GM21447 (cell line): ENCODE data around the gene AKAP13.
"Not testable (repeated sequence)": the region's sequence is repeated elsewhere in the genome, so short reads cannot be mapped to it uniquely, and the experiment has no call there.

ENCODE experiments used
- ATAC-seq: cut with Tn5 transposase; IDR thresholded peaks from one replicate; pipeline ENCODE4 v1.9.1; 2021; ENCODE audit not compliant: unreplicated experiment

The AKAP13 gene

GRCh38 chr15:85430406-85431204 is 50.2 kb downstream of the AKAP13 start:
- peak; percentile 100 for ATAC-seq

DNA sequence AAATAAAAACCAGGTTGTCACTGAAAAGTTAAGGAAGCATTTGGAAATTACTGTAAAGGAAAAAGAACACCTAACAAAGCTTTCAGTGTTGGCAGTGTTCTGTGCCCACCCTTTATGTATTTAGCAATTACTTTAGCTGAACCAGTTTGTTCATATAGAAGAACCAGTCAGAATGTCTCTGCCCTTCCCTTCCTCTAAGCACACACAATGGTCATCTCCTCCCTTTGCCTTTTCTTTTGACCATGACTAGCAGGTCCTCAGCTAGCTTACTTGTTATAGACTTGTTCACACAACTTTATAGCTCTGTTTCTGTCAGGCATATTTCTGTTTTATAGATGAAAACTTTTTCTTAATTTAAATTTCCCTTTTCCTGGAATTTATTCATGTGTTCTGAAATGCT is 59.6 kb downstream of the AKAP13 start:
- no peak for ATAC-seq

GRCh38 chr15:85440451-85440850 is 60.0 kb downstream of the AKAP13 start:
- ATAC-seq = no peak

- ATAC-seq = not testable (repeated sequence)
These were observed 61.5 kb downstream of the AKAP13 start for GRCh38 chr15:85441854-85442253.

DNA sequence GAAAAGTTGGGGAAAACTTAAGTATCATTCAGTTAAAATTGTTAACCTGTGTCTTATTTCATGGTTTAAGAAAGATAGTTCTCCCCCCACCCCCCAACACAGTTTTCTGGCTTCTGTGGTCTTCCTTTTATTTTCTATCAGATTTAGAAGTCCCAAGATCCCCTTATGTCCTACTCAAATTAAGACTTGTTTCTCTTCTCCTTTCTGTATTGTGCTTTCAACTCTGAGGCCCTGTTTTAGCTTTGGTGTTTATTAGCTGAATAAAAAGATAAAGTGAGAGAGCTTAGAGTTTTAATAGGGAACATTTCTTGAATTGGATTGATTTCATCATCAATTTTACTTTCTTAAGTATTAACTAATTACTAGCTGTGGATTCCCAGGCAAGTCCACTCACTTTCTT is 62.6 kb downstream of the AKAP13 start:
- ATAC-seq = peak; percentile 68

GRCh38 chr15:85443593-85444087 is 63.2 kb downstream of the AKAP13 start:
- ATAC-seq = peak; percentile 77

- no peak for ATAC-seq
These were observed 63.8 kb downstream of the AKAP13 start for GRCh38 chr15:85444122-85444745.

DNA sequence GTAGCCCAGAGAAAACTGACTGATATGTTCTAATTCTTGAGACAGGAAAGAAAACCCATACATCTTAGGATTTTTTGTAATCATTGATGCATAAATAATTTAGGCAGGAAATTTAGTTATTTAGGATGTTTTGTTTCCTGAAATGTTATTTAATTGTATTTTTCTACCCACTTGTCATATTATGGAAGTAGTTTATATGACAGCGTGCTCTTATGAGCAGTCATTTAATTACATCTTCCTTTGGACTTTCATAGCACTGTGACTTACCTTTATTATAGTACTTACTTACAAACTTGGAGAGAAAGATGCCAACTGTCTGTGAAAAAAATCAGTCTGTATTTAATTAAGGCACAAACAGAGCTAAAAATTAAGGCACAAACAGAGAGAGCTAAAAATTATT is 65.0 kb downstream of the AKAP13 start:
- ATAC-seq = no peak

DNA sequence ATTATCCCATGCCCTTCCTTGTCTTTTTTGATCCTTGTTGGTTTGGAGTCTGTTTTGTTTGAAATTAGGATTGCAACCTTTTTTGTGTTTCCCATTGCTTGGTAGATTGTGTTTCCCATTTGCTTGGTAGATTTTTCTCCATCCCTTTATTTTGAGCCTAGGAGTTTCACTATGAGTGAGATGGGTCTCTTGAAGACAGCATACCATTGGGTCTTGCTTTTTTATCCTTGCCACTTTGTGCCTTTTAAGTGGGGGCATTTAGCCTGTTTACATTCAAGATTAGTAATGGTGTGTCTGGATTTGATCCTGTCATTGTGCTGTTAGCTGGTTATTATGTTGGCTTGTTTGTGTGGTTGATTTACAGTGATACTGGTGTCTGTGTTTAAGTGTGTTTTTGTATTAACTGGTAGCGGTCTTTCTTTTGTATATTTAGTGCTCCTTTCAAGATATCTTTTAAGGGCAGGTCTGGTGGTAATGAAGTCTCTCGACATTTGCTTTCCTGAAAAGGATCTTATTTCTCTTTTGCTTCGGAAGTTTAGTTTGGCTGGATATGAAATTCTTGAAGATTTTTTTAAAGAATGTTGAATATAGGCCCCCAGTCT is 70.8 kb downstream of the AKAP13 start:
- no peak for ATAC-seq

DNA sequence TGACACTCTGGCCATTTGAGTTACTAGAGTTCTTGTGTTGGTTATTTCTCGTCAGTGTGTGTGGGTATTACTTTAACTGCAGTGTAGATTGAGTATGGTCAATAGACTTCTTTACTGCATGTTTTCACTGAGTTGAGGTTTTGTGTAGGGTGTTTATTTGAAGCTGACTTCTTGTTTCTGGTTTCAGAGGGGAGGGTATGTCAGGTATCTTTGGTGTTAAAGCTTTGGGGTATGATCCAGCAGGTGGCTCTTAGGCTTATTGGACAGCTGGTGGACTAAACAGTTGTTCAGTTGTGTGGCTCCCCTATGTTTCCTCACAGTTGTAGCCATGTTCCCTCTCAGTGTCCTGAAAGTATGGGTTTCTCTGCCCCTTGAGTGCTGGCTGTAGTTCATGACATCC is 72.0 kb downstream of the AKAP13 start:
- no peak for ATAC-seq

DNA sequence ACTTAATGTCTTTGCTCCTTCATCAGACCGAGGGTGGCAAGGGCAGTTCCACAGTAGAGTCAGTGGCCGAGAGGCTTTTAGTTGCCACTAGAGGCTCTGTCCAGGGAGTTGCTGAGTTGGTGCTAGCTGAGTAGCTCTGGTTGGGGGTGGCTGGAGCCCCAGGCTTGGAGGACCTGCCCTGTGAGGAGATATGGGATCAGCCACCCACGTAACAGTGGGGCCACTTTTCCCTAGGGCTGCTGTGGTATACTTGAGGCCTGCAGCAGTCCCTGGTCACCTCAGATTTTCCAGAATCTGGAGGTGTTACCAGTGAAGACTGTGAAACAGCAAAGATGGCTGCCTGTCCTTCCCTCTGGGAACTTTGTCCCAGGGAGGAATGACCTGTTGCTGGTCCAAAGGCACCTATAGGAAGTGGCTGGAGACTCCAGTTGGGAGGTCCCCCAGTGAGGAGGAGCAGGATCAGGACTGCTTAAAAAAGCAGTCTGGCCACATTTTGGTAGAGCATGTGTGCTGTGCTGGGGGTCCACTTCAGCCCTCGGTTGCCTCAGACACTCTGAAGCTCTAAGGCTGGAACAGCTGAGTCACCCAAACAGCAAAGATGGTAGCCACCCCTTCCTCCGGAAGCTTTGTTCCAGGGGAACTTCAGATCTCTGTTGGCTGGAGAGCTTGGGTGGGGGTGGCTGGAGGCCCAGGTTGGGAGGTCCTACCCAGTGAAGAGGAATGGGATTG is 72.9 kb downstream of the AKAP13 start:
- no peak for ATAC-seq

DNA sequence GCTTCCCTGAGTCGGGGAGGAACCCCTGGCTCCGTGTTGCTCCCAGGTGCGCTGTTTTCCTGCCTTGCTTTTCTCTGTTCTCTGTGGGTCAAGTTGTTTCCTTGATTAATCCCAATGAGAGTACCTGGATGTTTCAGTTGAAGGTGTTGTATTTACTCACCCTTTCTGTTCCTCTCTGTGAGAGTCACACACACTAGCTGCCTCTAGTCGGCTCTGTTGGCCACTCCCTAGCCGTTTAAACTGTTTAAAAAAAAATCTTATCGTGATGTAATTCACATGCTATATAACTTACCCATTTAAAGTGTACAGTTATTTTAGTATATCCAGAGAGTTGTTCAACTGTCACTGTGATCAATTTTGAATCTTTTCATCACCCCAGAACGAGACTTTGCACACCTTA is 74.0 kb downstream of the AKAP13 start:
- ATAC-seq = no peak

- ATAC-seq = no peak
These were observed 75.5 kb downstream of the AKAP13 start for GRCh38 chr15:85455891-85456290.

- peak; percentile 41 for ATAC-seq
These were observed 76.4 kb downstream of the AKAP13 start for GRCh38 chr15:85456798-85457197.

- peak; percentile 76 for ATAC-seq
These were observed 77.1 kb downstream of the AKAP13 start for GRCh38 chr15:85457392-85457968.

DNA sequence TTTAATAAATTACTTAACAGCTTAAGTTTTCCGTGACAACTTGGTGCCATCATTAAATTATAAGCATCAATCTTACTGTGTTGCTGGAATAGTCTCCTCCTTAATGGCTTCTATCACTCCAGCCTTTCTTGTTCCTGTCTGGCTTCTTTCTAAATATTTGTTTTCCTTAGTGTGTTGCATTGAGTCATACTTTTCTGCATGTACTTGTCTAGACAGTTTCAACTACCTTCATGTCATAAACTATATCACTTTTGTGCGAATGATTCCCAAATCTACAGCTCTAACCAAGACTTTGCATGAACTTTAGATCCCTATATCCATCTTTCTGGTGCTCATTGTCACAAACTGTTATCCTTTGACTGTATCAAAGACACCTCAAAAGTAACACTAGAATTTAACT is 78.4 kb downstream of the AKAP13 start:
- no peak for ATAC-seq

DNA sequence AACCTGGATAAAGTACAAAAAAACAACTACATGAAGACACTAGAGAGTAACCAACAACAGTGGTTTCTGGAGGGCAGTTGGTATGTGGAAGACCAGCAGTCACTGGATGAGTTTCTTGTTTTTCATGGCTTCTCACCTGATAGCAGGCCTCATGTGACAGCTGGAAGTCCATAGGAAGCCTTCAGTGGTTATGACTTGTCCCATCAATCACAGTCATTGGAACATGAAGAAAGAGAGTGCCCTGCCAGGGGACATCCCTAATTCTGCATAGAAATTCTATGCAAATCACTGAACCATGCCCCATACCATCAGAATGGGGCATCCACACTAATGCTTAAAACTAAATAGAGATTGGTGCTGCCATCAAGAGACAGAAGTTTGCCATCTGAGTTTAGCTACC is 81.6 kb downstream of the AKAP13 start:
- ATAC-seq = no peak

- no peak for ATAC-seq
These were observed 83.0 kb downstream of the AKAP13 start for GRCh38 chr15:85463276-85463892.

DNA sequence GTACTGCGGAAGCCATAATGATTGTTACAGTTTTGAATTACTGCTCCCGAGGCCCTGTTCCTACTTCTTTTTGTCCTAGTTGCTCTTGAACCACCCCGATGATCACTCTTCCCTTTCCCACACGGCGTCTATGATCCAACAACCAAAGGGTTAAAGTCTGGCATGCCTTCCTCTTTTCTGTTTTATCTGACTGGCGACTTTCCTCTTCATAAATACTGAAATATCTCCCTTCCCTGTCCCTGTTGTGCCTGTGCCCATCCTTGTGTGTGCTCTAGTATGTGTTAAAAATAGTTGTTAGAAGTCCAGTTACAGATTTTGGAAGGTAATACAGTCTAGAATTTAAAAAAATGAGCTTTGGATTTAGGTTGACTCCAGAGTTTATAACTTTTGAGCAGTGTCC is 83.6 kb downstream of the AKAP13 start:
- no peak for ATAC-seq

DNA sequence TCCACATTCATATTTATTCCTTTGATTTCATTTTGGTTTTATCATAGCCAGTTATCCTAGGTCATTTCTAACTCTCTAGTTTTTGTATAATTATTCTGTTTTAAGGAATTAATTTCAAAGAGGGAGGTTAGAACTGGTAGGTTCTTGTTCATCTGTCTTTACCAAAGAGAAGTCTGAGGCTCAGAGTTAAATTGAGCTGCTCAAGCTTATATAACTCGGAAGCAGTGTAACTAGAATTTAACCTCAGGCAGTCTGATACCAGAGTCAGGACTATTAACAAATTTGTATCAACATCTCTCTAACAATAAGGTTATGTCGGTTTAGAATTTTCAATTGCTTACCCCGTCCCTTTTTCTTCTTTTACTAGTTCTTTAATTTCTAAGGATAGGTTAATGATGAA is 84.1 kb downstream of the AKAP13 start:
- no peak for ATAC-seq
